ENCODE results near the gene FAM204A. TPM values are rescaled to one million over a fixed set of nuclear protein-coding genes. Genes with fewer than 3 reads are reported as not detected.

The FAM204A gene
- 55.8 TPM for total RNA-seq

GRCh38 chr10:118341791-118342637 is at the start of gene FAM204A:
FAM204A (minus strand) TSS chr10:118342324; CDS start chr10:118336415, 5,909 bp downstream.

